GM20000 (cell line): ENCODE data around the gene MYO3A.

Source experiments
- DNase-seq: peaks from one replicate; pipeline ENCODE4 v3.0.0; 2012; ENCODE audit warnings: low spot score
- CTCF ChIP-seq: IDR thresholded peaks from 2 replicates; pipeline ENCODE4 v1.5.1; 2012; ENCODE audit warnings: mild to moderate bottlenecking, control low read depth; ENCODE audit errors: extremely low read depth, missing control alignments

The MYO3A gene

GRCh38 chr10:26216585-26217395 lies 282.8 kb downstream of the MYO3A start, which contains the start of gene GAD2:
TSS of gene GAD2 (plus strand) at chr10:26216774. CDS start at chr10:26216810, 36 bp downstream.
- TF ChIP-seq CTCF: no peak
- peak; percentile 32 for DNase-seq

DNA sequence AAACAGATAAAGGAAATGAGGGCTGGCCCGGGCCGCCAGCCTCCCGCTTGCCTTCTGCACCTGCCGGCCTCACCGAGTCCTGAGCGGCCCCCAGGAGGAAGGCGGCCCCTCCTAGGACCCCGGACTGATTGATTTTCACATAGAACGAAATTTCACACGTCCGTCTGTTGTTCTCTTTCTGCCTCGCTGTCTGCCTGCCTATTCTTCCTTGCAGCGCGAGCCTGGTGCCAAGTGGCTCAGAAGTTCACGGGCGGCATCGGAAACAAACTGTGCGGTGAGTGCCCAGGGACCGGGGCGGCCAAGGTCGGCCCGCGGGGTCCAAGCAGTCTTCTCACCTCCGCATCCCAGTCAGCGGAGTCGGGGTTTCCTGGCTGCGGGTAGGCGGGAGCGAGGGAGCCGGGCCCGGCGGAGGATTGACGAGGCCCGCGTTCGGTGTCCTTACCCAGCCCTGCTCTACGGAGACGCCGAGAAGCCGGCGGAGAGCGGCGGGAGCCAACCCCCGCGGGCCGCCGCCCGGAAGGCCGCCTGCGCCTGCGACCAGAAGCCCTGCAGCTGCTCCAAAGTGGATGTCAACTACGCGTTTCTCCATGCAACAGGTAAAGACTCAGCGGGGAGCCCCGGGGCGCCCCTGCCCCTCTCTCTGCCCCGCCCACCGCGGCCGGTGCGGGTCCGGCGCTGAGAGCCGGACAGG lies 283.5 kb downstream of the MYO3A start:
- DNase-seq: peak; percentile 45
- no peak for TF ChIP-seq CTCF

GRCh38 chr10:26219676-26220075 lies 285.6 kb downstream of the MYO3A start:
- DNase-seq: no peak

DNA sequence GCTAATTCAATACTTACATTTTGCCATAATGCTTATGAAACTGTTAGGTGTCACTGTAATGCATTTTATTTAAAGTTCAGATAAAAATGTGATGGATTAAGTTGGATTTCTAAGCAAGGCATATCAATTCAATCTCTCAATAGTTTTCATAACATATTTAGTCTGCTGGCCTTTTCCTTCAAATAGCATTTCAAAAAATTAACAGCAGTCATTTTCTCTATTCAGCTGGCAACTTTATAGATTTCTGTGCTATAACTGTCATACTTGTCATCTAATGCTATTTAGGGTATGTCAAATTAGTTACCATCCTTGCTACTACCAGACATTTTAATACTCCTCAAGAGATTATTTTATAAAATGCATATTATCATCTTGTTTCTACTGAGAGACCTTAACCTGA lies 286.9 kb downstream of the MYO3A start:
- no peak for DNase-seq
- TF ChIP-seq CTCF: no peak

More at GRCh38 chr10:26219676-26220075, 285.6 kb downstream of the MYO3A start:
- TF ChIP-seq CTCF: no peak

GRCh38 chr10:26221541-26221940 lies 287.5 kb downstream of the MYO3A start:
- no peak for TF ChIP-seq CTCF
- DNase-seq: no peak

GRCh38 chr10:26222563-26222962 lies 288.5 kb downstream of the MYO3A start:
- DNase-seq: no peak

More at GRCh38 chr10:26222563-26222962, 288.5 kb downstream of the MYO3A start:
- no peak for TF ChIP-seq CTCF
